Adrenal gland (tissue), 5 donors: ENCODE data around the gene HOXC5.

Source experiments
- CTCF ChIP-seq, 6 experiments: fragments of 450-650 bp in 4 of 6; fragments of 200-600 bp in 2 of 6; sonication (generic) in 1 of 6; IDR thresholded peaks; 1 replicate in 5 of 6; 2 replicates in 1 of 6; pipeline versions ENCODE4 v1.5.1 to v1.8.0; 2016 to 2021; ENCODE audit warnings: antibody characterized with exemption in 6 of 6, mild to moderate bottlenecking in 2 of 6, moderate library complexity in 1 of 6
- POLR2A ChIP-seq, 2 donors: fragments of 450-650 bp; IDR thresholded peaks; one replicate each; pipeline ENCODE4 v1.6.1; 2017; ENCODE audit warnings: antibody characterized with exemption in 2 of 2, mild to moderate bottlenecking in 2 of 2, moderate library complexity in 1 of 2
- donor health status: DM: no; HTN: no; CAD: no.

- TF ChIP-seq POLR2A (IDR thresholded peaks at IDR 0.05) (no peak), CTCF (IDR thresholded peaks at IDR 0.05) (no peak)
Observed at GRCh38 chr12:53996240-53997203, 36.3 kb upstream of the HOXC5 start.
